Activated CD8-positive, alpha-beta memory T cell treated with anti-CD3 and anti-CD28 coated beads, Interleukin-2, amount 50 U/mL, for 48 hours (primary cell): ENCODE measurements around the gene SLPI.

Source experiments
- DNase-seq: peaks from one replicate; pipeline ENCODE4 v3.0.0-alpha.2; 2020

The SLPI gene

GRCh38 chr20:45269754-45270270, 15.4 kb upstream of the SLPI start:
- no peak for DNase-seq

DNA sequence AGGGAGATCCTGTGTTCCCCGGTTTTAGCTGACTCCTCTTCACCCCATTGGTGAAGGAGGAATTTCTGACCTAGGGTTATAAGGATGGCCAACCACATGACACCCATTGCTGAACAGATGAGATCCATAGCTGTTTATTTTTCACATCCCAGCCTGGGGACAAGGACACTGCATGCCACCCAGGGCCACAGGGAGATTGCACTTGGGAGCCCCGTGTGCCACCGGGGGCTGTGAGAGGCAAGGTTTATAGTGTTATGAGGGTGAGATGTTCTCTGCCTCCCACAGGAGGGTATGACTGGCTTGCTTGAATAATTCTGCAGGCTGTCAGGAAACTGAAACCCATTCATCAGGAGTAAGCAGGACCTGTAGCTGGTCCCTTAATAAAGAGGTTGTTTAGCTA, 14.7 kb upstream of the SLPI start:
- no peak for DNase-seq

GRCh38 chr20:45268531-45268930, 14.2 kb upstream of the SLPI start:
- no peak for DNase-seq

DNA sequence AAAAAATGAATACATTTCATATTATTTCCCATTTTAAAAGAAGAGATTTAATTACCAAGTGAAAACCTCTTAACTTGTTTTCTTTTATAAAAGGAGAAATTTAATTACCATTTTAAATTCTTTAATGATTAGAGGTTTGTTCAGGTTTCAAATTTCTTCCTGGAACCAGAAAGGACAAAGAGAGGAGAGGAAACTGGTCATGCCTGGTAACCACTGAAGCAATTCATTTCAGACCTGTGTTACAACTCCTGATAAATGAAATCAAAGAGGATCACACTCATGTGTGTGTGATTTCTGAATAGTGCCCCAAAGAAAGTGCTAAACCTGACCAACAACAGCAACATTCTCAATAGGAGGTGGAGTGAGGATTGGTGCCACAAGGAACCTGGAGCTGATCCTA, 12.6 kb upstream of the SLPI start:
- DNase-seq = no peak

- DNase-seq = no peak
Observed at GRCh38 chr20:45263556-45264266, 9.3 kb upstream of the SLPI start.

GRCh38 chr20:45258664-45259063, 4.3 kb upstream of the SLPI start:
- DNase-seq = no peak

GRCh38 chr20:45258259-45258658, 3.9 kb upstream of the SLPI start:
- DNase-seq = no peak

- DNase-seq = no peak
Observed at GRCh38 chr20:45257711-45258110, 3.3 kb upstream of the SLPI start.

- DNase-seq = no peak
Observed at GRCh38 chr20:45257161-45257560, 2.8 kb upstream of the SLPI start.

GRCh38 chr20:45253261-45253660, 1.1 kb downstream of the SLPI start:
- no peak for DNase-seq

- DNase-seq = no peak
Observed at GRCh38 chr20:45251884-45252560, 2.3 kb downstream of the SLPI start.

- no peak for DNase-seq
Observed at GRCh38 chr20:45248609-45249008, 5.8 kb downstream of the SLPI start.

- DNase-seq = no peak
Observed at GRCh38 chr20:45247865-45248264, 6.5 kb downstream of the SLPI start.

DNA sequence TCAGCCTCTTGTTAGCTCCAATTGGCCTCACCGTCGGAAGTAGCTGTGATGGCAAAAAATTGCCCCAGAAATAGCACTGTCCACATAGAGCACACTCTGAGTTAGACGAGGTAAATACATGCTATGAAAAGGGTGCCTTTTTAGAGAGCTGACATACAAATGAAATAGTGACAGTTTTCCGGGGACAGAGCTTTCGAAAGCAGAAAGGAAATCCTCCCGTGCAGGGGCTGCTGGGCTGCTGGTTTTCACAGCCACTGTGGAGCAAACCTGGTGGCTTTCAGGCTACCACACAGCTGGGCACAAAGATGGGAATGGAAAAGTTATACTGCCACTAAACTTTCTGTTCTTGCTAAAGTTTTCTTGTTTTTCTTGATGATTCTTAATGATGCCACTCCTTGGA, 8.3 kb downstream of the SLPI start:
- DNase-seq = no peak

DNA sequence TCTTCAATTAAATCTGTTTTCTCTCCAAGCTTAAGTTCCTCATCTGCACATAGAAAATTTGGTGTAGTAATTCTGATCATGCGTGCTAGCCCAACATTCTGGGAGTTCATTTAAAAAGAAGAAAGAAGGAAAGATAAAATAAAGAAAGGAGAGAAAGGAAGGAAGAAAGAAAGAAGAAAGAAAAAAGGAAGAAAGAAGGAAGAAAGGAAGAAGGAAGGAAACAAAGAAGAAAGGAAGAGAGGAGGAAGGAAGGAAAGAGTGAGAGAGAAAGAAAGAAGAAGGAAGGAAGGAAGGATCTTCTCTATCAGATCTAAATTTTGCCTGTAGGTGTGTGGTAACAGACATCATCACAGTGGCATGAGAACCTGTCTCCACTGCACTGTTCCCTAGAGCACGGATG, 16.2 kb downstream of the SLPI start:
- no peak for DNase-seq

- no peak for DNase-seq
Observed at GRCh38 chr20:45235995-45236394, 18.4 kb downstream of the SLPI start.

DNA sequence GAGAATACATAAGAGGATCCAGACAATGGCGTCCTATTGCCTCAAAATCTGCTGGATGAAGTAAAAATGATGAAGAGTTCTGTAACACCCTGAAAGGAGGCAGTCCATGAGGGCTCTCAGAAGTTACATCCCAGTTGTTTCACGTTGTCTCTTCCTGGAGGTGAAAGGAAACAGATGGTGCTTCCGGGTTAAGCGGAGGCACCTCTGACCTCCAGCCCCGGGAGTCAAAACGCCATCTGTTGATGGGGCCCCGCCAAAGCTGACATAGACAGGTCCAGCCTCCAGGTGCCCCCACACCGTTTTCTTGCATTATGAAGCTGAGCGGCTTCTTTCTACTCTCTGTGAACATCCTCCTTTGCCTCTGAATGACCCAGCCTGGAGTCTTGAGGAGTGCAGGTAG, 23.7 kb downstream of the SLPI start:
- DNase-seq = no peak

DNA sequence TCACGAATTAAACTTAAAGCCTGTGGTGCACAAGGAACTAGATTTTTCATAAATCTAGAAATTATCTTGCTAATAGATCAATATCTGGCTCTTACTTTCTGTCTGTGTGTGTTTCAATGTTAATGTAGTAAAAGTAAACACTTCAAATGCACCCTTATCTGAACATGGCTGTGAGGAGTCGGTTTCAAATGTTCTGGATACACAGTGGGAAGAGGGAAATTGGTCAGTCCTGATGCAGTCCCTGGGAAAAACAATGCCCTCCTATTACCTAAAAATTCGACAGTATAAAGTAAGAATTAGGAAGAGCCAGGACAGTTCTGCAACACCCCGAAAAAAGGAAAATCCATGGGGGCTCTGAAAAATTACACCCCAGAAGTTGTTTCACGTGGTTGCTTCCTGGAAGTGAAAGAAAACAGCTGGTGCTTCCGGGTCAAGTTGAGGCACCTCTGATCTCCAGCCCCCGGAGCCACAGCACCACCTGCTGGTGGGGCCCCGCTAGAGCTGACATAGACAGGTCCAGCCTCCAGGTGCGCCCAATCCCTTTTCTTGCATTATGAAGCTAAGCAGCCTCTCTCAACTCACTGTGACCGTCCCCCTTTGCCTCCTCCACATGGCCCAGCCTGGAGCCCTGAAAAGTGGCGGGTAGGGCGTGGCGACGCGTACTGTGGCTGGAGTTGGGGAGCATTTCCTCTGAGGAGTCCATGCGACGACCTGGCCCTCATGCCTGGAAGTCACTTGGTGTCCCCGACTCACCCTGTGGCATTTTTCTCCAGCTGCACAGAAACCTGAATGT, 24.9 kb downstream of the SLPI start:
- peak; percentile 85 for DNase-seq

GRCh38 chr20:45226287-45226686, 28.1 kb downstream of the SLPI start:
- no peak for DNase-seq

GRCh38 chr20:45223136-45223535, 31.2 kb downstream of the SLPI start:
- DNase-seq = no peak

GRCh38 chr20:45221076-45221475, 33.3 kb downstream of the SLPI start, which contains the start of gene SEMG2:
Gene SEMG2 (plus strand): TSS chr20:45221373. CDS start chr20:45221390, 17 bp downstream.
- DNase-seq = no peak

DNA sequence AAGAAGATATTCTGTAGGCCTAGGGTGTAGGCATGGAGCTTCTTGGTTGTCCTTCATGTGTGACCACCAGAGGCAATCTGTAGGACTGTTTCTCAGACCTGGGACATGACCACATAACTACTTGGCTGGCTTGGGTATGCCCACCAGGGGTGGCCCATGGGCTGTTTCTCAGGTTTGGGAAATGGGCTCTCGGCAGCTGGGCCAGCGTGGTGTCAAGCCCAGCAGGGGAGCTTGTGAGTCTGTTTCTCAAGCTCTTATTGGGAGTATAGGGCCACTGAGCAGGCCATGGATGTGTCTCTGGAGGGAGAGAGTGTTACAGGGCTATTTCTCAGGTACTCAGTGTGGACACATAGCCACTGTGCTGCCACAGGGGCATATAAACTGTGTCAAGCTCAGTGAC, 35.7 kb downstream of the SLPI start:
- no peak for DNase-seq

- no peak for DNase-seq
Observed at GRCh38 chr20:45218124-45218523, 36.2 kb downstream of the SLPI start.

DNA sequence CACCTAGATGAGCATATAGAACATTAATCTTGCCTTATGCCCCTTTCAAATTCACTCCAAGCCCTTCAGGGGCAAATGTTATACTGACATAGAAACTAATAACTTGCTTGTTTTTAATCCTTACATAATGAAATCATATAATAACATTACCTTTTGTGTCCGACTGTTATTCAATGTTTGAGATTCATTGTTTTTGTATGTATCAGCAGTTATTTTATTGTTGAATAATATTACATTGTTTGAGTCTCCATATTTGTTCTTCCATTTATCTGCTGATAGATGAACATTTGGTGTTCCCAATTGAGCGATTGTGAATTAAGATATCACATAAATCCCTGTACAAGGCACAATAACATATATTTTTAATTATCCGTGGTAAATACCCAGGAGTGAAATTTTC, 41.5 kb downstream of the SLPI start:
- no peak for DNase-seq
